Mesothelial cell of epicardium (in vitro differentiated cells): Measurements from ENCODE around the gene SEMA3F. TPM values are rescaled to one million over a fixed set of nuclear protein-coding genes. Genes with fewer than 3 reads are reported as not detected.

Experiments used
- DNase-seq, 2 experiments: peaks; one replicate each; pipeline ENCODE4 v3.0.0; 2021; ENCODE audit warnings: low spot score in 2 of 2; ENCODE audit not compliant: unreplicated experiment in 2 of 2
- H3K27ac Mint-ChIP-seq: 2 replicates; pipeline ENCODE4 v1.8.0; 2021; ENCODE audit warnings: mixed read lengths
- H3K27me3 Mint-ChIP-seq: 2 replicates; pipeline ENCODE4 v1.8.0; 2021; ENCODE audit warnings: low read depth, mixed read lengths
- H3K36me3 Mint-ChIP-seq: 2 replicates; pipeline ENCODE4 v1.8.0; 2021; ENCODE audit warnings: mixed read lengths
- H3K4me1 Mint-ChIP-seq: 2 replicates; pipeline ENCODE4 v1.8.0; 2021; ENCODE audit warnings: mixed read lengths
- H3K4me3 Mint-ChIP-seq: 2 replicates; pipeline ENCODE4 v1.8.0; 2021; ENCODE audit warnings: mild to moderate bottlenecking, moderate library complexity, mixed read lengths
- H3K9me3 Mint-ChIP-seq: 2 replicates; pipeline ENCODE4 v1.8.0; 2021; ENCODE audit warnings: mixed read lengths
- CTCF ChIP-seq: fragments of 200-600 bp; sonication (generic); IDR thresholded peaks from one replicate; pipeline ENCODE4 v1.5.0; 2021; ENCODE audit warnings: antibody characterized with exemption; ENCODE audit not compliant: unreplicated experiment
- total RNA-seq: library from RNA; stranded (reverse); gene quantifications from 3 replicates; pipeline ENCODE4 v1.2.1, GENCODE V29; 2021

SEMA3F gene
- total RNA-seq, 1 donor from 2014 or later: 99.1 TPM

DNA sequence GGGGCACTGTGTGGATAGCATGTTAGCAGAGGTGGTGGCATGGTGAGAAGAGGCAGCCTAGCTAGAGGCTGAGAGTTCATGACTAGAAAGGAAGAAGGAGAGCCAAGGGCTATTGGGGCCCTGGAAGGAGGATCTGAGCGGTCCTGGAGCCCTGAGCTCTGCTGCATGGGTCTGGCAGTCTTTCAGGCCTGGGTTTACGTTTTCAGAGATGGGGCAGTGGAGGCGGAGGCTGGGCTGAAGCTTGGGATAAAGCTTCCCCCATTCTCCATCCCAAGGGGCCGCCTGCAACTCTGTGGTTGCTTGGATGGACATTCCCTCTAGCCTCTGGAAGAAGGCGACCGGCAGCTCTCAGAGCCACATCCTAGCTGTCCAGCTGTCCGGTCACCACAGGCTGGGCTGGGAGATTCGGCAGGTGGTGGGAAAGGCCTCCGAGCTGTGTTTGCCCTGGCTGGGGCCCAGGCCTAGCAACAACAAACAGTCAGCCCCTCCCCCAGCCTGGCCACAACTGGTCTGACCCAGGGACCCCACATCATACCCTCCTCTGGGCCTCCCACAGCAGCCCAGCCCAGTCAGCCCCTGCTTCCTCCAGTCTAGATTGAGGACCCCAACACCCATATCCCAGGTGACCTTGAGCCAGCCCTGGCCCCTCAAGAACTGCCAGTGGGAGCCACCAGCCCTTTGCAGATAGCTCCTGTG lies 48.1 kb downstream of the SEMA3F start:
- H3K36me3 Mint-ChIP-seq: no peaks in the 10 kb centered on the region
- H3K9me3 Mint-ChIP-seq: no peaks in the 10 kb centered on the region
- H3K27ac Mint-ChIP-seq: no peak overlapping the region
- peaks cover 1% of the 10 kb centered on the region for H3K4me1 Mint-ChIP-seq
- no peak for TF ChIP-seq CTCF
- no peak for DNase-seq
- peaks cover 42% of the 10 kb centered on the region for H3K27me3 Mint-ChIP-seq
- no peak overlapping the region for H3K4me3 Mint-ChIP-seq

- Mint-ChIP-seq H3K4me1 (peaks cover 1% of the 10 kb centered on the region), H3K27me3 (peaks cover 43% of the 10 kb centered on the region), H3K27ac (no peak overlapping the region), H3K9me3 (no peaks in the 10 kb centered on the region), H3K36me3 (no peaks in the 10 kb centered on the region), H3K4me3 (peak overlapping the region; percentile 22)
- no peak for TF ChIP-seq CTCF
- DNase-seq: no peak
Observed at GRCh38 chr3:50203809-50204803, 49.0 kb downstream of the SEMA3F start.

DNA sequence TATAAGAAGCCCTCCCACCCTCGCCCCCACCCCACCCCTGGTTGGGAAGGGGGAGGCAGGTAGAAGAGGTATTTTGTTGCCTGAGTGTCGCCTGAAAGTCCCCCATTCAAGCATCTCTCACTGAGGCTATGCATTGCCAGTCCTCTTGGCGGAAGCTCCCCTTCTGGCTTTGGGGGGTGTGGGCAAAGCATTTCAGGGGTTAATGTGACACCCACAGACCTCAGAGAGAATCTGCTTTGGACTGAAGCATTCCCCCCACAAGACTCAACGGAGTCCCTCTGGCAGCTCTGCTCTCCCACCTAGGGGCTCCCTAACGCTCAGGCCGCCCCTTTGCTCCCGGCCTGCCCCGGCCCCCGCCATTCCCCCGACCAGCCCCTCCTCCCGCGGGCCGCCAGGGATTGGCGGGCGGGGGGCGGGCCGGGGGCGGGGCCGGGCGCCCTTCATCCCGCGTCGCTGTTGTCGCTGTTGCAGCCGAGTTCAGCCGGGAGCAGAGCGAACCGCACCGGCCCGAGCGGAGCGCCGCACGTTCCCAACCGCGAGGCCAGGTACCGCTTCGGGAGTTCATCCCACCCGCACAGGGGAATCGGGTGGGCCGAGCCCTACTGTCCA lies 49.8 kb downstream of the SEMA3F start, which contains the start of gene SLC38A3:
SLC38A3 (plus strand) TSS at position 468 of the 609 bp plus-strand sequence. CDS start 8,929 bp downstream, outside the sequence.
- no peak for TF ChIP-seq CTCF
- no peaks in the 10 kb centered on the region for H3K36me3 Mint-ChIP-seq
- H3K9me3 Mint-ChIP-seq: no peaks in the 10 kb centered on the region
- H3K27ac Mint-ChIP-seq: no peak within 1 kb of the TSS
- peaks cover 41% of the 10 kb centered on the region for H3K27me3 Mint-ChIP-seq
- DNase-seq: peak in 1 of 2 experiments; percentile 67
- H3K4me1 Mint-ChIP-seq: peaks cover 1% of the 10 kb centered on the region
- H3K4me3 Mint-ChIP-seq: peak within 1 kb of the TSS; percentile 63

- Mint-ChIP-seq H3K4me1 (peaks cover 1% of the 10 kb centered on the region), H3K36me3 (no peaks in the 10 kb centered on the region), H3K4me3 (peak overlapping the region; percentile 63), H3K27ac (no peak overlapping the region), H3K9me3 (no peaks in the 10 kb centered on the region), H3K27me3 (peaks cover 41% of the 10 kb centered on the region)
- DNase-seq: no peak
- no peak for TF ChIP-seq CTCF
Observed at GRCh38 chr3:50205413-50206276, 50.5 kb downstream of the SEMA3F start.
